ENCODE data around the gene METAP1. TPM values are rescaled to one million over a fixed set of nuclear protein-coding genes. Genes with fewer than 3 reads are reported as not detected.
"Not testable (repeated sequence)": the region's sequence is repeated elsewhere in the genome, so short reads cannot be mapped to it uniquely, and the experiment has no call there.

Gene METAP1
- total RNA-seq, 6 experiments from 2014 or later: 49.0 to 61.4 (median 56.1) TPM

DNA sequence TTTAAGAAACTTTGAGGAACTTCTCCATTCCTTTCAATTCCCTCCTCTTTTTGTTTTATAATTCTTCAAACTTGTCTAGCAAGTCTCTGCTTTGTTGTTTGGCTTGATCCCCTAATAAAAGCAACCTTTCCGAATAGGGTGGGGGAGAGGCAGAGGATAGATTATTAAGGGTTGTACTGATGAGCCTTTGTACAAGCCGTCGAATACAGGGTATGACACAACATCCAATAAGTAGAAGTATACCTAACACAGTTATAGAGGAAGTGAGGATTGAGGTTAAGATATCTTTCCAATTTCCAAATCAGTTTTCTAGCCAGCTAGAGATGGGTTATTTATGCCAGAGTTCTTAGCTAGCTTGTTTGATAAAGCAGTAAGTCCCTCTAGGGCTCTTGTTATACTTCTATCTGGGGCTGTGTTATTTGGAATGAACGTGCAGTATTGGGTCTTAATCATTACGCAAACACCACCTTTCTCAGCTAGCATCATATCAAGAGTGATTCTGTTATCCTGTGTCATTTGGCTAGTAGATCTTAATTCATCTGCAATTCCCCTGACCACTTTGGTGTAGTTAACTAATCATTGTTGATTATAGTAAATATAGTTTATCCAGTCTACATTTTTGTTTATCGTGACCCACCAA lies 18.5 kb downstream of the METAP1 start:
- Mint-ChIP-seq H3K27ac (no peak overlapping the region; the same call in 1 of the 2 replicates), H3K4me1 (ENCODE audit: low read depth) (peaks cover 29% of the 10 kb centered on the region), H3K9me3 (peaks cover 7% of the 10 kb centered on the region), H3K4me3 (no peak overlapping the region), H3K36me3 (ENCODE audit: low read depth) (peaks cover 44% of the 10 kb centered on the region), H3K27me3 (ENCODE audit: insufficient read depth) (no peaks in the 10 kb centered on the region)
- TF ChIP-seq, protein P1, sequence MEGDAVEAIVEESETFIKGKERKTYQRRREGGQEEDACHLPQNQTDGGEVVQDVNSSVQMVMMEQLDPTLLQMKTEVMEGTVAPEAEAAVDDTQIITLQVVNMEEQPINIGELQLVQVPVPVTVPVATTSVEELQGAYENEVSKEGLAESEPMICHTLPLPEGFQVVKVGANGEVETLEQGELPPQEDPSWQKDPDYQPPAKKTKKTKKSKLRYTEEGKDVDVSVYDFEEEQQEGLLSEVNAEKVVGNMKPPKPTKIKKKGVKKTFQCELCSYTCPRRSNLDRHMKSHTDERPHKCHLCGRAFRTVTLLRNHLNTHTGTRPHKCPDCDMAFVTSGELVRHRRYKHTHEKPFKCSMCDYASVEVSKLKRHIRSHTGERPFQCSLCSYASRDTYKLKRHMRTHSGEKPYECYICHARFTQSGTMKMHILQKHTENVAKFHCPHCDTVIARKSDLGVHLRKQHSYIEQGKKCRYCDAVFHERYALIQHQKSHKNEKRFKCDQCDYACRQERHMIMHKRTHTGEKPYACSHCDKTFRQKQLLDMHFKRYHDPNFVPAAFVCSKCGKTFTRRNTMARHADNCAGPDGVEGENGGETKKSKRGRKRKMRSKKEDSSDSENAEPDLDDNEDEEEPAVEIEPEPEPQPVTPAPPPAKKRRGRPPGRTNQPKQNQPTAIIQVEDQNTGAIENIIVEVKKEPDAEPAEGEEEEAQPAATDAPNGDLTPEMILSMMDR (IDR thresholded peaks at IDR 0.05): no peak
- no peak for DNase-seq

DNA sequence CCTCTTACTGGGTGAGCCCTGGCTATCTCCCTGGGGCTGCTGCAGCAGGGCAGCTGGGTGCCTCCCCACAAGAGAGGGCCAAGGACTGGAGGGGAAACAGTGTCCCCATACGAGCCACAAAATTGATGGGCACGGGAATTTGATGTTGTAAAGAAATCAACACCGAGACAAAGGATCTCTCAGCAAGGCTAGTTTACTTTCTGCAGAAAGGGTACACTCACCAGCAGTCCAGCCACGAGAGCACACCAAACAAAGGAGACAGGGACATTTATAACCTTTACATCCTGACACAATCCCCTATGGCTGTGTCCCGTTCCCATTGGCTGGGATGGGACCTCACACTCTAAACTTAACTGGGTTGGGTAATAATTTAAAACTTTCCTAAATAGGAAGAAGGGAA lies 25.9 kb downstream of the METAP1 start:
- TF ChIP-seq, protein P1 (IDR thresholded peaks at IDR 0.05): no peak
- H3K9me3 Mint-ChIP-seq: peaks cover 12% of the 10 kb centered on the region
- no peak overlapping the region for H3K4me3 Mint-ChIP-seq
- H3K27ac Mint-ChIP-seq: no peak overlapping the region
- DNase-seq: no peak
- peaks cover 1% of the 10 kb centered on the region for H3K27me3 Mint-ChIP-seq (ENCODE audit: insufficient read depth)
- peaks cover 40% of the 10 kb centered on the region for H3K36me3 Mint-ChIP-seq (ENCODE audit: low read depth)
- peaks cover 24% of the 10 kb centered on the region for H3K4me1 Mint-ChIP-seq (ENCODE audit: low read depth)

DNA sequence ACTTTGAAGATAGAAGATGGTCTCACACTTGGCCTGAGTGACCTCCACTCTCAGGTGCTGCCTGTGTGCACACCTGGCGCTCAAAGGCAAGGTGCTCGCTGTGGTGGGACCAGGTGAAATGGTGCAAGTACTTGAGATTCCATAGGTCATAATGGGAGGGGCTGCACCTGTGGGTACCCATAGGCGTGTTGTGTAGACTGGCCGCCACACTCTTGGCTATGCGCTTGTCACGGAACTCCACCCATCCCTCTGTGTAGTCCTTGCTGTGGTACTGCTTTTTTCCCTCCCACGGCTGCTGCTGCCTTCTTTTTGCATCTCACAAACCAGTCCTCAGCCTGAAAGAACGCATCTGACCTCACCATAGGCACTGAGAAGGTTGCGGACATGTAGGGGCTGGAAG lies 27.0 kb downstream of the METAP1 start:
- H3K9me3 Mint-ChIP-seq: peaks cover 12% of the 10 kb centered on the region
- peaks cover 26% of the 10 kb centered on the region for H3K4me1 Mint-ChIP-seq (ENCODE audit: low read depth)
- TF ChIP-seq, protein P1 (IDR thresholded peaks at IDR 0.05): no peak
- no peak for DNase-seq
- no peak overlapping the region for H3K4me3 Mint-ChIP-seq
- H3K27ac Mint-ChIP-seq: no peak overlapping the region
- H3K27me3 Mint-ChIP-seq (ENCODE audit: insufficient read depth): peaks cover 1% of the 10 kb centered on the region
- H3K36me3 Mint-ChIP-seq (ENCODE audit: low read depth): peaks cover 40% of the 10 kb centered on the region

DNA sequence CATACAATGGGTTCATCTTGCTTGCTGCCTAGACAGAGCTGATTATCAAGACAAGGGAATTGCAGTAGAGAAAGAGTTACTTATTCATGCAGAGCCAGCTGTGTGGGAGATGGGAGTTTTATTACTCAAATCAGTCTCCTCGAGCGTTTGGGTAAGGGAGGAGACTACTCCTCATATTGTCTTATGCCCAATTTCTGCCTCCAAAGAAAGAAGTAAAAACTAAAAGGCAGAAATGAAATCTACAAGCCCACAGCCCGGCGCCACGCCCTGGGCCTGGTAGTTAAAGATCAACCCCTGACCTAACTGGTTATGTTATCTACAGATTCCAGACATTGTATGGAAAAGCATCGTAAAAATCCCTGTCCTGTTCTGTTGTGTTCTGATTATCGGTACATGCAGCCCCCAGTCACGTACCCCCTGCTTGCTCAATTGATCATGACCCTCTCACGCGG lies 28.3 kb downstream of the METAP1 start:
- H3K4me3 Mint-ChIP-seq; H3K27me3 Mint-ChIP-seq (ENCODE audit: insufficient read depth); DNase-seq; H3K27ac Mint-ChIP-seq: not testable (repeated sequence)
- peaks cover 35% of the 10 kb centered on the region for H3K4me1 Mint-ChIP-seq (ENCODE audit: low read depth)
- H3K36me3 Mint-ChIP-seq (ENCODE audit: low read depth): peaks cover 35% of the 10 kb centered on the region
- H3K9me3 Mint-ChIP-seq: peaks cover 12% of the 10 kb centered on the region

DNA sequence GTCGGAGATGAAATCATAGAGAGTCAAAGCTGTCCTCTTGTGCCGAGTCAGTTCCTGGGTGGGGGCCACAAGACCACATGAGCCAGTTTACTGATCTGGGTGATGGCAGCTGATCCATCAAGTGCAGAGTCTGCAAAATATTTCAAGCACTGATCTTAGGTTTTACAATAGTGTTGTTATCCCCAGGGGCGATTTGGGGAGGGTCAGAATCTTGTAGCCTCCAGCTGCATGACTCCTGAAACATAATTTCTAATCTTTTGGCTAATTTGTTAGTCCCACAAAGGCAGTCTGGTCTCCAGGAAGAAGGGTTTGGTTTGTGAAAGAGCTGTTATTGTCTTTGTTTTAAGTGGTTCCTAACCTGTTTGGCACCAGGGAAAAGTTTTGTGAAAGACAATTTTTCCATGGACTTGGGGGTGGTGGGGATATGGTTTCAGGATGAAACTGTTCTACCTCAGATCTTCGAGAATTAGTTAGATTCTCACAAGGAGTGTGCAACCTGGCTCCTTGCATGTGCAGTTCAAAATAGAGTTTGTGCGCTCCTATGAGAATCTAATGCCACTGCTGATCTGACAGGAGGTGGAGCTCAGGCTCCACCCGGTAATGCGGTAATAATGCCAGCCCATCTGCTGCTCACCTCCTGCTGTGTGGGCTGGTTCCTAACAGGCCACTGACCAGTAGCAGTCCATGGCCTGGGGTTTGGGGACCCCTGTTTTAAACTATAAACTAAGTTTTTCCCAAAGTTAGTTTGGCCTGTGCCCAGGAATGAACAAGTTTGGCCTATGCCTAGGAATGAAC lies 29.2 kb downstream of the METAP1 start:
- DNase-seq: no peak
- Mint-ChIP-seq H3K27me3 (ENCODE audit: insufficient read depth) (no peaks in the 10 kb centered on the region; the same call in 1 of the 2 replicates), H3K4me3 (no peak overlapping the region), H3K36me3 (ENCODE audit: low read depth) (peaks cover 27% of the 10 kb centered on the region), H3K9me3 (peaks cover 12% of the 10 kb centered on the region), H3K27ac (no peak overlapping the region), H3K4me1 (ENCODE audit: low read depth) (peaks cover 44% of the 10 kb centered on the region)
- TF ChIP-seq, protein P1 (IDR thresholded peaks at IDR 0.05): no peak

DNA sequence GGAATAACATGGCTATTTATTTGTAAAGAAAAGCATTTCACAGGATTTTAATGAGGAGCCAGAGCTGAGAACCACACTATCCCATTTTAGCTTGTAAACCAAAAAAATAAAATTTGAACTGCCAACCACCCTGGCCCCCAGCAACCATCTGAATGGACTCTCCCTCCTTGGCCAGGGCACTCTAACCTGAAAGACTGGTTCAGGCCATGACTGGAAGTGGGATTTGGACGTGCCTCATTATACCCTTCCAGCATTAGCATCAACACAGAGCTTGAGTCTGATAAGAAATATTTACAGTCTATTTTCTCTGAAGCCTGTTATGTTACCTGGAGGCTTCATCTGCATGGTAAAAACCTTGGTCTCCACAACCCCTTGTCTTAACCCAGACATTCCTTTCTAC lies 30.0 kb downstream of the METAP1 start:
- Mint-ChIP-seq H3K36me3 (ENCODE audit: low read depth) (peaks cover 21% of the 10 kb centered on the region), H3K4me1 (ENCODE audit: low read depth) (peaks cover 52% of the 10 kb centered on the region), H3K4me3 (no peak overlapping the region), H3K9me3 (peaks cover 12% of the 10 kb centered on the region), H3K27me3 (ENCODE audit: insufficient read depth) (no peaks in the 10 kb centered on the region; the same call in 1 of the 2 replicates), H3K27ac (no peak overlapping the region)
- no peak for DNase-seq
- TF ChIP-seq, protein P1 (IDR thresholded peaks at IDR 0.05): no peak

Measured in HFFc6 (cell line).